K562 (cell line): ENCODE results near the gene NUBPL. TPM values are rescaled to one million over a fixed set of nuclear protein-coding genes. Genes with fewer than 3 reads are reported as not detected.

ENCODE experiments used
- ATAC-seq: fragments of 200-7000 bp; cut with Tn5 transposase; 3 replicates; pipeline ENCODE4 v1.9.1; 2020; ENCODE audit warnings: moderate library complexity
- BruUV-seq: library from RNA; stranded (reverse); fragments of 400-500 nt; replicated peaks from 2 replicates; lab custom pipeline; 2021; lab: Mats Ljungman, UMichigan
- CTCF ChIA-PET: fragments of 300-600 bp; formaldehyde crosslinking; extraction: SDS; loops from one replicate; lab custom pipeline; 2021; ENCODE audit warnings: low intra/inter-chr PET ratio; lab: Yijun Ruan, JAX
- POLR2A ChIA-PET: fragments of 300-600, 350-650 bp; sonication (Branson Sonifier 250); formaldehyde crosslinking; extraction: SDS; loops from one replicate; lab custom pipeline; 2021; ENCODE audit warnings: antibody characterized with exemption, inconsistent platforms; lab: Yijun Ruan, JAX
- DNase-seq, 4 experiments: peaks; one replicate each; pipeline versions ENCODE4 v3.0.0 to v3.0.0-alpha.2; 2011 to 2018; ENCODE audit warnings: low spot score in 3 of 4, mixed read lengths in 3 of 4; ENCODE audit errors: extremely low read depth in 1 of 4
- FAIRE-seq: peaks from 2 replicates; lab custom pipeline; 2011; peaks lifted over from hg19 to GRCh38; lab: Jason Lieb, UNC
- H2AFZ ChIP-seq: 2 replicates; pipeline ENCODE4 v1.6.0; 2011; ENCODE audit warnings: low read depth, low read length, control low read depth, inconsistent platforms
- H3K27ac ChIP-seq: fragments of 200-600 bp; 3 replicates; pipeline ENCODE4 v1.8.0; 2011; ENCODE audit warnings: low read depth, mild to moderate bottlenecking, control low read depth, inconsistent platforms, low read length, moderate library complexity, mixed read lengths; ENCODE audit errors: extremely low read depth
- H3K27me3 ChIP-seq, 2 experiments: fragments of 300-600 bp in 1 of 2; 2 replicates in 1 of 2; 3 replicates in 1 of 2; pipeline versions ENCODE4 v1.6.0 to v1.8.0; 2011; ENCODE audit warnings: inconsistent platforms in 2 of 2, low read length in 2 of 2, mild to moderate bottlenecking in 1 of 2, mixed read lengths in 1 of 2, moderate library complexity in 1 of 2; ENCODE audit not compliant: control insufficient read depth in 2 of 2, insufficient read depth in 2 of 2
- H3K36me3 ChIP-seq: fragments of 300-600 bp; 3 replicates; pipeline ENCODE4 v1.8.0; 2011; ENCODE audit warnings: mild to moderate bottlenecking, low read length, inconsistent platforms; ENCODE audit not compliant: control insufficient read depth, insufficient read depth
- H3K4me1 ChIP-seq, 2 experiments: fragments of 200-600 bp in 1 of 2; replicated peaks in 1 of 2; 2 replicates in 1 of 2; 3 replicates in 1 of 2; pipeline versions ENCODE4 v1.5.1 to v1.8.0; 2011; ENCODE audit warnings: inconsistent platforms in 2 of 2, low read length in 2 of 2, mild to moderate bottlenecking in 1 of 2, mixed read lengths in 1 of 2, moderate library complexity in 1 of 2; ENCODE audit not compliant: control insufficient read depth in 2 of 2, insufficient read depth in 2 of 2
- H3K4me2 ChIP-seq: 2 replicates; pipeline ENCODE4 v1.6.1; 2011; ENCODE audit warnings: low read length, control low read depth, inconsistent platforms, mixed read lengths; ENCODE audit not compliant: insufficient read depth
- H3K4me3 ChIP-seq: fragments of 200-600 bp; sonication (generic), shearing (Covaris generic); 2 replicates; pipeline ENCODE4 v1.5.1; 2016; ENCODE audit warnings: control low read depth, inconsistent platforms
- H3K79me2 ChIP-seq: fragments of 200-600 bp; 3 replicates; pipeline ENCODE4 v1.8.0; 2011; ENCODE audit warnings: low read length, inconsistent platforms; ENCODE audit not compliant: control insufficient read depth, insufficient read depth
- H3K9ac ChIP-seq, 2 experiments: 2 replicates each; pipeline versions ENCODE4 v1.6.0 to v1.6.1; 2011; ENCODE audit warnings: low read depth in 2 of 2, low read length in 2 of 2, control low read depth in 1 of 2, inconsistent platforms in 1 of 2, mild to moderate bottlenecking in 1 of 2, mixed read lengths in 1 of 2; ENCODE audit not compliant: insufficient read depth in 1 of 2
- H3K9me1 ChIP-seq: one replicate; pipeline ENCODE4 v1.6.0; 2011; ENCODE audit warnings: inconsistent platforms, mild to moderate bottlenecking, low read length, moderate library complexity; ENCODE audit not compliant: control insufficient read depth, insufficient read depth
- H3K9me3 ChIP-seq: replicated peaks from 2 replicates; pipeline ENCODE4 v1.5.1; 2011; ENCODE audit warnings: low read depth, low read length, inconsistent platforms; ENCODE audit not compliant: control insufficient read depth, insufficient read depth
- H4K20me1 ChIP-seq: replicated peaks from 2 replicates; pipeline ENCODE4 v1.6.1; 2011; ENCODE audit warnings: low read length, inconsistent platforms, mixed read lengths; ENCODE audit not compliant: control insufficient read depth, insufficient read depth
- CBX2 ChIP-seq: fragments of 200-600 bp; sonication (generic); IDR thresholded peaks from one replicate; pipeline ENCODE4 v1.6.1; 2012; ENCODE audit warnings: mild to moderate bottlenecking, low read length, inconsistent platforms; ENCODE audit not compliant: insufficient read depth, poor library complexity, severe bottlenecking
- CHCHD3 ChIP-seq: fragments of 250-450 bp; sonication (Bioruptor Pico); IDR thresholded peaks from 2 replicates; pipeline ENCODE4 v2.1.2; 2022; ENCODE audit warnings: mild to moderate bottlenecking
- SMARCA5 ChIP-seq: fragments of 450-650 bp; IDR thresholded peaks from 2 replicates; pipeline ENCODE4 v1.6.1; 2016
- STAT5A ChIP-seq: IDR thresholded peaks from 2 replicates; pipeline ENCODE4 v1.6.1; 2012; ENCODE audit warnings: low read length, inconsistent platforms, borderline replicate concordance
- THRA ChIP-seq: fragments of 450-650 bp; IDR thresholded peaks from 2 replicates; pipeline ENCODE4 v1.6.1; 2017; ENCODE audit warnings: mild to moderate bottlenecking, moderate library complexity
- ZBTB8A ChIP-seq: fragments of 450-650 bp; IDR thresholded peaks from 2 replicates; pipeline ENCODE4 v1.6.1; 2018; ENCODE audit warnings: mild to moderate bottlenecking, moderate library complexity; ENCODE audit not compliant: partially characterized antibody
- ZNF407 ChIP-seq: fragments of 450-650 bp; IDR thresholded peaks from 2 replicates; pipeline ENCODE4 v1.6.1; 2016; ENCODE audit warnings: low read depth
- WGBS: fragments of 100-300 bp; shearing (Covaris generic); methylation state at CpG from one replicate; pipeline ENCODE4 v1.1.6; 2016; ENCODE audit warnings: low coverage, mixed read lengths; ENCODE audit not compliant: insufficient coverage; ENCODE audit errors: missing lambda C conversion rate; 5-methylcytosine and 5-hydroxymethylcytosine counted together
- in situ Hi-C: fragments of 300-500 bp; cut with MboI; formaldehyde crosslinking; loops from 4 replicates; pipeline ENCODE4 v1.15.0; 2018; ENCODE audit warnings: inconsistent platforms, mixed read lengths
- intact Hi-C: fragments of 100-400 bp; cut with micrococcal nuclease; formaldehyde crosslinking; loops from 2 replicates; pipeline ENCODE4 v1.14.2; 2022
- polyA plus RNA-seq, 8 experiments: library from polyadenylated mRNA; depleted of rRNA in 4 of 8; stranded (reverse) in 5 of 8; unstranded in 3 of 8; fragments of >200 nt; fragmentation: Nextera tagmentation in 2 of 8; fragmentation: Illumina TruSeq in 1 of 8; extraction: Ambion mirVana in 2 of 8; extraction: Trizol in 1 of 8; gene quantifications; 2 replicates each; pipeline versions ENCODE4 v1.2.1 to v1.2.3, GENCODE V29; 2011 to 2014; ENCODE audit warnings: inconsistent platforms in 1 of 8, missing spikeins in 1 of 8
- total RNA-seq, 7 experiments: library from RNA; depleted of rRNA in 6 of 7; stranded (reverse); fragments of >200 nt in 6 of 7; fragmentation: Illumina TruSeq in 2 of 7; extraction: Trizol in 2 of 7; gene quantifications; 2 replicates each; pipeline versions ENCODE4 v1.2.1 to v1.2.3, GENCODE V29; 2011 to 2021; ENCODE audit warnings: low replicate concordance in 1 of 7

Gene NUBPL
- total and polyA plus RNA-seq, 9 of the 15 experiments (the other 6 are each of a cell fraction or from before 2014, with no cell fraction given): 3.2 to 8.7 (median 6.1) TPM

- Histone ChIP-seq H3K9me3 (no peaks in the 10 kb centered on the region), H3K4me1 (no peaks in the 10 kb centered on the region), H3K27me3 (no peaks in the 10 kb centered on the region), H3K9me1 (no peaks in the 10 kb centered on the region), H4K20me1 (no peaks in the 10 kb centered on the region), H3K4me2 (no peak overlapping the region), H3K79me2 (no peaks in the 10 kb centered on the region), H3K4me3 (no peak overlapping the region), H2AFZ (no peak overlapping the region), H3K27ac (no peak overlapping the region), H3K36me3 (no peaks in the 10 kb centered on the region), H3K9ac (no peak overlapping the region)
- POLR2A ChIA-PET: no interaction called here
- BruUV-seq: no TSS peak
- ATAC-seq (no peak), FAIRE-seq (no peak), DNase-seq (no peak)
- in situ Hi-C loops (no loop called here), intact Hi-C loops (no loop called here)
- CTCF ChIA-PET: no interaction called here
- WGBS: 69% methylated on average over 5 of the region's 5 CpGs
- TF ChIP-seq ZBTB8A (no peak), CHCHD3 (no peak), THRA (no peak), SMARCA5 (no peak), STAT5A (no peak), ZNF407 (no peak), CBX2 (no peak)
Measured at GRCh38 chr14:31613188-31613587, 52.0 kb downstream of the NUBPL start.
